ENCODE results near the gene CBFA2T2. TPM values are rescaled to one million over a fixed set of nuclear protein-coding genes. Genes with fewer than 3 reads are reported as not detected.

Gene CBFA2T2
- total RNA-seq, 1 experiment from 2014 or later: 16.3 TPM

DNA sequence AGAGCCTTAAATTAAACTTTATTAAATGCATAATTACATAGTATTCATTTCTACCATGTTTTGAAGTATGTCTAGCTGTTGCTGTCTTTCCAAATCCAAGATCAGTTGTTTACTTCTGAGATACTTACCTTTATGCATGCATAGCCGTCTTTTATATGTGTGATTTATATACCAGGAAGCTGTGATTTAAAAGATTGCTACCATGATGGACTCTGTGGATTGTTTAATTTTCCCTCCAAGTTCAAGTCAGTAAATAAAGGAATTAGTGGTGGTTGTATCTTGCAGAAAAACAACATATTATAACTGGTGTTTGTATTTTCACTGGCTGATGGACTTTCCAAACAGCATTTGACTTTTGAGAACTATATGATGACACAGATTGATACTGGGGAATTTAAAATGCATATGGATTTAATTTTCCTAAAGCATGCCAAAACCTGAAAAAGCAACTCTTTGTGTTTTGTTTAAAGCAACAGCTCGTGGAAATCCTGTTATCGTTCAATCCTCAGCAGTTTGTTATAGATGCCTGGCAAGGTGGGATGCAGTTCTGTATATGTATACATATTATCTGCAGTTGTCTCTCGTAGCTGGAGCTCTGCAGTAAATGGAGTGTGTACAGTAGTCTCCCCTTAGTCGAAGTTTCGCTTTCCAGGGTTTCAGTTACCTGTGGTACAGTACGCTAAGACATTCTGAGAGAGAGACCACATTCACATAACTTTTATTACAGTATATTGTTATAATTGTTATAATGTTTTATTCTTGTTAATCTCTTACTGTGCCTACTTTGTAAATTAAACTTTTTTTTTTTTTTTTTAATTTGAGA lies 77.1 kb downstream of the CBFA2T2 start (continued):
- no peak for TF ChIP-seq TCF7L2 (IDR thresholded peaks at IDR 0.05; ENCODE audit: low read depth, low read length)

DNA sequence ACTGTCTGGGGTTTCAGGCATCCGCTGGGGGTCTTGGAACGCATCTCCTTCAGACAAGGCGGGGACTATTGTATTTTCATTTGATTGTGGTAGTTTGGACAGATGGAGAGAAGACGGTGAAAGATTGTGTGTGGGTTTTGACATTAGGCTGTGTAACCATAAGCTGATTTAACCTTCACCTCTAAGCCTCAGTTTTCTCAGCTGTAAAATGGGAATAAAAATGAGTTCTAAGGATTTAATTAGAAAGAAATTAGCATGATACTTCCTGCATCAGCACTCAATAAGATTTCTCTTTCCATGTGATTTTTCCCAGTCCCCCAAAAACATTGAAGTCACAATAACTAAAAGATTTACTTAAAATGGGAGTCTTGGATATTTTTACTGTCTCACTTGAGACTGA lies 78.1 kb downstream of the CBFA2T2 start:
- intact Hi-C loops (cut with micrococcal nuclease; ENCODE audit: unreplicated experiment): no loop called here
- TF ChIP-seq, protein P1, sequence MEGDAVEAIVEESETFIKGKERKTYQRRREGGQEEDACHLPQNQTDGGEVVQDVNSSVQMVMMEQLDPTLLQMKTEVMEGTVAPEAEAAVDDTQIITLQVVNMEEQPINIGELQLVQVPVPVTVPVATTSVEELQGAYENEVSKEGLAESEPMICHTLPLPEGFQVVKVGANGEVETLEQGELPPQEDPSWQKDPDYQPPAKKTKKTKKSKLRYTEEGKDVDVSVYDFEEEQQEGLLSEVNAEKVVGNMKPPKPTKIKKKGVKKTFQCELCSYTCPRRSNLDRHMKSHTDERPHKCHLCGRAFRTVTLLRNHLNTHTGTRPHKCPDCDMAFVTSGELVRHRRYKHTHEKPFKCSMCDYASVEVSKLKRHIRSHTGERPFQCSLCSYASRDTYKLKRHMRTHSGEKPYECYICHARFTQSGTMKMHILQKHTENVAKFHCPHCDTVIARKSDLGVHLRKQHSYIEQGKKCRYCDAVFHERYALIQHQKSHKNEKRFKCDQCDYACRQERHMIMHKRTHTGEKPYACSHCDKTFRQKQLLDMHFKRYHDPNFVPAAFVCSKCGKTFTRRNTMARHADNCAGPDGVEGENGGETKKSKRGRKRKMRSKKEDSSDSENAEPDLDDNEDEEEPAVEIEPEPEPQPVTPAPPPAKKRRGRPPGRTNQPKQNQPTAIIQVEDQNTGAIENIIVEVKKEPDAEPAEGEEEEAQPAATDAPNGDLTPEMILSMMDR (IDR thresholded peaks at IDR 0.05): no peak
- TF ChIP-seq POLR2AphosphoS5 (IDR thresholded peaks at IDR 0.05; ENCODE audit: low read depth, low read length) (no peak), TCF7L2 (IDR thresholded peaks at IDR 0.05; ENCODE audit: low read depth, low read length) (no peak), SIN3A (IDR thresholded peaks at IDR 0.05; ENCODE audit: borderline replicate concordance, insufficient read depth, low read depth, low read length) (no peak)
- TF ChIP-seq, protein P2, sequence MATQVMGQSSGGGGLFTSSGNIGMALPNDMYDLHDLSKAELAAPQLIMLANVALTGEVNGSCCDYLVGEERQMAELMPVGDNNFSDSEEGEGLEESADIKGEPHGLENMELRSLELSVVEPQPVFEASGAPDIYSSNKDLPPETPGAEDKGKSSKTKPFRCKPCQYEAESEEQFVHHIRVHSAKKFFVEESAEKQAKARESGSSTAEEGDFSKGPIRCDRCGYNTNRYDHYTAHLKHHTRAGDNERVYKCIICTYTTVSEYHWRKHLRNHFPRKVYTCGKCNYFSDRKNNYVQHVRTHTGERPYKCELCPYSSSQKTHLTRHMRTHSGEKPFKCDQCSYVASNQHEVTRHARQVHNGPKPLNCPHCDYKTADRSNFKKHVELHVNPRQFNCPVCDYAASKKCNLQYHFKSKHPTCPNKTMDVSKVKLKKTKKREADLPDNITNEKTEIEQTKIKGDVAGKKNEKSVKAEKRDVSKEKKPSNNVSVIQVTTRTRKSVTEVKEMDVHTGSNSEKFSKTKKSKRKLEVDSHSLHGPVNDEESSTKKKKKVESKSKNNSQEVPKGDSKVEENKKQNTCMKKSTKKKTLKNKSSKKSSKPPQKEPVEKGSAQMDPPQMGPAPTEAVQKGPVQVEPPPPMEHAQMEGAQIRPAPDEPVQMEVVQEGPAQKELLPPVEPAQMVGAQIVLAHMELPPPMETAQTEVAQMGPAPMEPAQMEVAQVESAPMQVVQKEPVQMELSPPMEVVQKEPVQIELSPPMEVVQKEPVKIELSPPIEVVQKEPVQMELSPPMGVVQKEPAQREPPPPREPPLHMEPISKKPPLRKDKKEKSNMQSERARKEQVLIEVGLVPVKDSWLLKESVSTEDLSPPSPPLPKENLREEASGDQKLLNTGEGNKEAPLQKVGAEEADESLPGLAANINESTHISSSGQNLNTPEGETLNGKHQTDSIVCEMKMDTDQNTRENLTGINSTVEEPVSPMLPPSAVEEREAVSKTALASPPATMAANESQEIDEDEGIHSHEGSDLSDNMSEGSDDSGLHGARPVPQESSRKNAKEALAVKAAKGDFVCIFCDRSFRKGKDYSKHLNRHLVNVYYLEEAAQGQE (IDR thresholded peaks at IDR 0.05; ENCODE audit: insufficient read depth in 1 of 2, low read depth in 2 of 2, low read length in 1 of 2): no peak
- Histone ChIP-seq H3K9me3 (ENCODE audit: control insufficient read depth, insufficient read depth, low read depth, low read length) (no peaks in the 10 kb centered on the region), H3K27me3 (ENCODE audit: control insufficient read depth, insufficient read depth, low read length) (no peaks in the 10 kb centered on the region), H3K4me3 (ENCODE audit: low read depth in 2 of 2, low read length in 2 of 2) (no peak overlapping the region), H3K4me1 (ENCODE audit: control insufficient read depth, insufficient read depth, low read length) (peaks cover 5% of the 10 kb centered on the region; the same call in 1 of the 2 replicates), H3K27ac (ENCODE audit: low read length) (no peak overlapping the region), H3K36me3 (ENCODE audit: control insufficient read depth, insufficient read depth, low read length) (no peaks in the 10 kb centered on the region)
- no peak for ATAC-seq
- POLR2A ChIA-PET: no interaction called here
- no TSS peak for BruUV-seq (replicated peaks)
- DNase-seq (ENCODE audit: low read depth, low spot score): no peak
- CTCF ChIA-PET: no interaction called here
- in situ Hi-C loops (cut with HindIII; ENCODE audit: low pct_unique_long_range_greater_than_20kb, low sequenced_read_pairs): no loop called here

DNA sequence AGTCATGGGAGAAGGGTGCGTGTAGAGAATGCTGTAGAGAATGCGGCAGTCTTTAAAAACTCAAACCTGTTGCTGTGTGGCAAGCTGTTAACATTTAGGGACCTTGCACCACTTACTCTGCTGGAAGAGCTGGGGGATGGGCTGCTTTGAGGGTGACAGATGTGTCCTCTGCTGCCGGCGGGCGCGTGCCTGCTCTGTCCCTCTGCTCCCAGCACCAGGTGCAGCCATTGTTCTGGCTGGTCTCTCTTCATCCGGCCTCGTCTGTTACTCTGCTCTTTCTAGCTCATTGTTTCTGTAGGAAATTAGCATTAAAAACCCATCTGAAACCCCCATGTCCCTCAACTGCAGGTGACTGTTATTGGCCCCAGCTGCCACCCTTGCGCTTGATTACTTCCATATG lies 78.5 kb downstream of the CBFA2T2 start:
- TF ChIP-seq, protein P2 (IDR thresholded peaks at IDR 0.05; ENCODE audit: insufficient read depth in 1 of 2, low read depth in 2 of 2, low read length in 1 of 2): no peak
- TF ChIP-seq POLR2AphosphoS5 (IDR thresholded peaks at IDR 0.05; ENCODE audit: low read depth, low read length) (no peak), SIN3A (IDR thresholded peaks at IDR 0.05; ENCODE audit: borderline replicate concordance, insufficient read depth, low read depth, low read length) (no peak), TCF7L2 (IDR thresholded peaks at IDR 0.05; ENCODE audit: low read depth, low read length) (no peak)
- TF ChIP-seq, protein P1 (IDR thresholded peaks at IDR 0.05): no peak
- H3K27me3 ChIP-seq (ENCODE audit: control insufficient read depth, insufficient read depth, low read length): no peaks in the 10 kb centered on the region
- H3K4me1 ChIP-seq (ENCODE audit: control insufficient read depth, insufficient read depth, low read length): peaks cover 5% of the 10 kb centered on the region; the same call in 1 of the 2 replicates
- CTCF ChIA-PET: no interaction called here
- no peak overlapping the region for H3K27ac ChIP-seq (ENCODE audit: low read length)
- H3K36me3 ChIP-seq (ENCODE audit: control insufficient read depth, insufficient read depth, low read length): no peaks in the 10 kb centered on the region
- intact Hi-C loops (cut with micrococcal nuclease; ENCODE audit: unreplicated experiment) (no loop called here), in situ Hi-C loops (cut with HindIII; ENCODE audit: low pct_unique_long_range_greater_than_20kb, low sequenced_read_pairs) (no loop called here)
- no peaks in the 10 kb centered on the region for H3K9me3 ChIP-seq (ENCODE audit: control insufficient read depth, insufficient read depth, low read depth, low read length)
- DNase-seq (ENCODE audit: low read depth, low spot score) (no peak), ATAC-seq (no peak)
- POLR2A ChIA-PET: interaction anchor here (0.6 kb wide), 1 partner anchor 9 kb away, joined by 4 read pairs; no protein-coding TSS in a partner anchor
- BruUV-seq (replicated peaks): no TSS peak
- H3K4me3 ChIP-seq (ENCODE audit: low read depth in 2 of 2, low read length in 2 of 2): no peak overlapping the region

Data from Panc1 (cell line).